ENCODE results near the gene C22orf23.

C22orf23 gene

GRCh38 chr22:37918580-37919270, 34.7 kb downstream of the C22orf23 start:
- TF ChIP-seq, protein P1, sequence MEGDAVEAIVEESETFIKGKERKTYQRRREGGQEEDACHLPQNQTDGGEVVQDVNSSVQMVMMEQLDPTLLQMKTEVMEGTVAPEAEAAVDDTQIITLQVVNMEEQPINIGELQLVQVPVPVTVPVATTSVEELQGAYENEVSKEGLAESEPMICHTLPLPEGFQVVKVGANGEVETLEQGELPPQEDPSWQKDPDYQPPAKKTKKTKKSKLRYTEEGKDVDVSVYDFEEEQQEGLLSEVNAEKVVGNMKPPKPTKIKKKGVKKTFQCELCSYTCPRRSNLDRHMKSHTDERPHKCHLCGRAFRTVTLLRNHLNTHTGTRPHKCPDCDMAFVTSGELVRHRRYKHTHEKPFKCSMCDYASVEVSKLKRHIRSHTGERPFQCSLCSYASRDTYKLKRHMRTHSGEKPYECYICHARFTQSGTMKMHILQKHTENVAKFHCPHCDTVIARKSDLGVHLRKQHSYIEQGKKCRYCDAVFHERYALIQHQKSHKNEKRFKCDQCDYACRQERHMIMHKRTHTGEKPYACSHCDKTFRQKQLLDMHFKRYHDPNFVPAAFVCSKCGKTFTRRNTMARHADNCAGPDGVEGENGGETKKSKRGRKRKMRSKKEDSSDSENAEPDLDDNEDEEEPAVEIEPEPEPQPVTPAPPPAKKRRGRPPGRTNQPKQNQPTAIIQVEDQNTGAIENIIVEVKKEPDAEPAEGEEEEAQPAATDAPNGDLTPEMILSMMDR (IDR thresholded peaks at IDR 0.05; ENCODE audit: extremely low read depth, insufficient read depth, missing control alignments), result no peak
- in situ Hi-C loops (cut with MboI; ENCODE audit: low pct_unique_long_range_greater_than_20kb, low sequenced_read_pairs, unreplicated experiment), result no loop called here
- no peak for DNase-seq (ENCODE audit: low spot score)

GRCh38 chr22:37917874-37918548, 35.4 kb downstream of the C22orf23 start:
- DNase-seq (ENCODE audit: low spot score), result no peak
- in situ Hi-C loops (cut with MboI; ENCODE audit: low pct_unique_long_range_greater_than_20kb, low sequenced_read_pairs, unreplicated experiment), result no loop called here
- TF ChIP-seq, protein P1 (IDR thresholded peaks at IDR 0.05; ENCODE audit: extremely low read depth, insufficient read depth, missing control alignments), result no peak

GRCh38 chr22:37916311-37916710, 37.1 kb downstream of the C22orf23 start:
- in situ Hi-C loops (cut with MboI; ENCODE audit: low pct_unique_long_range_greater_than_20kb, low sequenced_read_pairs, unreplicated experiment), result no loop called here
- no peak for DNase-seq (ENCODE audit: low spot score)
- TF ChIP-seq, protein P1 (IDR thresholded peaks at IDR 0.05; ENCODE audit: extremely low read depth, insufficient read depth, missing control alignments), result no peak

GRCh38 chr22:37913233-37913721, 40.1 kb downstream of the C22orf23 start:
- DNase-seq (ENCODE audit: low spot score), result no peak
- in situ Hi-C loops (cut with MboI; ENCODE audit: low pct_unique_long_range_greater_than_20kb, low sequenced_read_pairs, unreplicated experiment), result no loop called here
- TF ChIP-seq, protein P1 (IDR thresholded peaks at IDR 0.05; ENCODE audit: extremely low read depth, insufficient read depth, missing control alignments), result no peak

GRCh38 chr22:37912171-37912570, 41.2 kb downstream of the C22orf23 start:
- TF ChIP-seq, protein P1 (IDR thresholded peaks at IDR 0.05; ENCODE audit: extremely low read depth, insufficient read depth, missing control alignments), result no peak
- in situ Hi-C loops (cut with MboI; ENCODE audit: low pct_unique_long_range_greater_than_20kb, low sequenced_read_pairs, unreplicated experiment), result no loop called here

GRCh38 chr22:37911697-37912096, 41.7 kb downstream of the C22orf23 start:
- TF ChIP-seq, protein P1 (IDR thresholded peaks at IDR 0.05; ENCODE audit: extremely low read depth, insufficient read depth, missing control alignments), result no peak
- DNase-seq (ENCODE audit: low spot score), result no peak
- in situ Hi-C loops (cut with MboI; ENCODE audit: low pct_unique_long_range_greater_than_20kb, low sequenced_read_pairs, unreplicated experiment), result no loop called here

More at GRCh38 chr22:37912171-37912570, 41.2 kb downstream of the C22orf23 start:
- DNase-seq (ENCODE audit: low spot score), result no peak

Measured in GM13977 (cell line).